ENCODE results near the gene TRIM16.
"Not testable (repeated sequence)": the region's sequence is repeated elsewhere in the genome, so short reads cannot be mapped to it uniquely, and the experiment has no call there.

- not testable (repeated sequence) for TF ChIP-seq CTCF, EZH2, EZH2phosphoT487 (IDR thresholded peaks at IDR 0.05)
These were observed 24.8 kb upstream of the TRIM16 start for GRCh38 chr17:15708879-15709278.

Data from neural progenitor cell (in vitro differentiated cells).